ELR (cell line): ENCODE data around the gene CYP4V2.
"Not testable (repeated sequence)": the region's sequence is repeated elsewhere in the genome, so short reads cannot be mapped to it uniquely, and the experiment has no call there.

ENCODE experiments used
- DNase-seq: peaks from one replicate; pipeline ENCODE4 v3.0.0-alpha.2; 2015; ENCODE audit warnings: low read depth

Gene CYP4V2

GRCh38 chr4:186234367-186234766, 43.0 kb downstream of the CYP4V2 start:
- DNase-seq: no peak

GRCh38 chr4:186236126-186236525, 44.8 kb downstream of the CYP4V2 start:
- DNase-seq: no peak

DNA sequence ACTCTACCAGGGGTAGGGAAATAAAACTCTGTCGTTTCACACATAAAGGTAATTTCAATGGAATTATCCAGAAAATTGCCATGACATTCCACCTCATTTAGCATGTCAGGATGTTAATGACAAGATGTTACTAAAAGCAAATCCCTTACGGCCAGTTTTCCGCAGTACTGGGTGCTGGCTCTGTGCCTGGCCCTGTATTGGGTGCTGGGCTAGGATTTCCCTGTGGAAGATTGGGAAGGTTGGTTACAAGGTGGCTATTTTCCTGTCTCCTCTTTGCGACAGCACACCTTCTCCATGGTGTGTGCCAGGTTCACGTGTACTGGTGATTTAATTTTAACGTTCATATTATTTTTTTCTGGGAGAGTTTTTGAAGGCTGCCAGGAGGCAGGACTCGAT, 49.1 kb downstream of the CYP4V2 start:
- no peak for DNase-seq

DNA sequence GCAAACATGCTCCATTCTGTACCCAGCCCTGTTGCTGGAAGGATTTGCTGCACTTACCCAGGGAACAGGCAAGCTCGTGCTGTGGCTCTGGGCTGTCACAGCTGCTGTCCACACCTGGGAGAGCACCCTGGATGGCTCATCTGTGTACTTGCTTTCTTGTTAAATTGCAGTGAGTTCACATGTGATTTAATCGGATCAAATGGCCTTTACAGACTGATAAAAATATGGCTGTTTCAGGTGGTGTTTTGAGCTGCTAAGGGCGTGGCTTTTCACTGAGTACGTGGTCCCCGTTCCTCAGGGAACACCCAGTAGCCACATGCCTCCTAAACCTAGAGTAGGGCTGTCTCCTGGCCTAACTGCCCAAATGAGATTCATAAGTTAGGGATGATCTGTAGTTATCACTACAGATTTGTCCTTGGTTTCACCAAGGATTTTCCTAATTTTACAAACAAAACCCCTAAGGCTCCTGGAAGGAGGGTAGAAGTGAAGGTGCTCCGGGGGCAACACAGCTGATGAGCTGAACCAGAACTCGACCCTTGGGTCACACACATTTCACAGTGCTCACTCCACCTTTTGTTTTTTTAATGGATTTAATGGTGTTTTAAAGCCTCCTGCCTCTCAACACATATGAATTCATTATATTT, 49.6 kb downstream of the CYP4V2 start:
- no peak for DNase-seq

DNA sequence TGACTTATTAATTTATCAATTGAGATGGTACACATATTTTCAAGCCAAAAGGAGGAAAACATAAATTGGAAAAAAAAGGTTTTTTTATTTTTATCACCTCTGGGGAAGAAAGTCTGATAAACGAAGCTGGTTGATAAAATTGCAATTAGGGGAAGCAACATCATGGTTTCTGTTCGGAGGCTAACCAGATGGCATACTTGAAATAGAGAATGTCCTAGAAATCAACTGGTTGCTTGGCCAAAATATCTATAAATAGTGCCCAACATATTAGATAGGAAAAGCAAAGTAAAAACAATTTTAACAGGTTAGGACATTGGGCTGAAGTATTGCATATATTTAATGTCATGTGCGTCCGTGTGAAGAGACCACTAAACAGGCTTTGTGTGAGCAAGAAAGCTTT, 50.2 kb downstream of the CYP4V2 start:
- no peak for DNase-seq

DNA sequence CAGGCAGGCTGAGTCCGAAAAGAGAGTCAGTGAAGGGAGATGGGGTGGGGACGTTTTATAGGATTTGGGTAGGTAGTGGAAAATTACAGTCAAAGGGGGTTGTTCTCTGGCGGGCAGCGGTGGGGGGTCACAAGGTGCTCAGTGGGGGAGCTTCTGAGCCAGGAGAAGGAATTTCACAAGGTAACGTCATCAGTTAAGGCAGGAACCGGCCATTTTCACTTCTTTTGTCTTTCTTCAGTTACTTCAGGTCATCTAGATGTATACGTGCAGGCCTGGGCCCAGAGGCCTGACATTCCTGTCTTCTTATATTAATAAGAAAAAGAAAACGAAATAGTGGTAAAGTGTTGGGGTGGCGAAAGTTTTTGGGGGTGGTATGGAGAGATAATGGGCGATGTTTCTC, 50.7 kb downstream of the CYP4V2 start:
- DNase-seq: not testable (repeated sequence)

GRCh38 chr4:186243331-186243730, 52.0 kb downstream of the CYP4V2 start:
- DNase-seq: no peak

DNA sequence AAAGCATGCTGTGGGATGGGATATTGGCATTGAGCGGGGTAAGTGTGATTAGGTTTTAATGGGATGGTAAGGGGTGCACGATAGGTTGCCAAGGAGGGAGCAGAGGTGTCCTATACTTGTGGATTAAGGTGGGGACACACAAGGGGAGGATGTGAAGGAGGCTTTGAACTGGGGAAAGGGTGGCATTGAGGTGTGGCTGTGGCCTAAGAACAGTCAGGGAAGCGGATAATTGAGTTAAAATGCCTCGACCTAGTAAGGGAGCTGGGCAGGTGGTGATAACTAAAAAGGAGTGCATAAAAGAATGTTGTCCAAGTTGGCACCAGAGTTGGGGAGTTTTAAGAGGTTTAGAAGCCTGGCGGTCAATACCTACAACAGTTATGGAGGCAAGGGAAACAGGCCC, 53.5 kb downstream of the CYP4V2 start:
- no peak for DNase-seq

DNA sequence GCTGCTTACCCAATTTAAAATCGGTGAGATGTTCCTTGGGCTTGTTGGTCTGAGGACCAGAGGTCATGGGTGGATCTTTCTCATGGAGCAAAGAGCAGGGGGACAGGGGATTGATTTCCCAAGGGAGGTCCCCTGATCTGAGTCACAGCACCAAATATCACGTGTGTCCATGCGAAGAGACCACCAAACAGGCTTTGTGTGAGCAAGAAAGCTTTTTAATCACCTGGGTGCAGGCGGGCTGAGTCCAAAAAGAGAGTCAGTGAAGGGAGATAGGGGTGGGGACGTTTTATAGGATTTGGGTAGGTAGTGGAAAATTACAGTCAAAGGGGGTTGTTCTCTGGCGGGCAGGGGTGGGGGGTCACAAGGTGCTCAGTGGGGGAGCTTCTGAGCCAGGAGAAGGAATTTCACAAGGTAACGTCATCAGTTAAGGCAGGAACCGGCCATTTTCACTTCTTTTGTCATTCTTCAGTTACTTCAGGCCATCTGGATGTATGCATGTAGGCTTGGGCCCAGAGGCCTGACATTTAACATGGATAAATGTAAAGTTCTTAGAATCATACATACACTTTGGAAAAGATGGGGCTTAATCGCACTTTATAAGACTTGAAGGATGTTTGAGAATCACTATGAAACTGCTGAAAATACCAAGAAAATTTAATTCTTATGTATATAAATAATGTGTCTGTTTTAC, 55.8 kb downstream of the CYP4V2 start:
- DNase-seq: not testable (repeated sequence)

GRCh38 chr4:186248643-186249042, 57.3 kb downstream of the CYP4V2 start:
- no peak for DNase-seq

GRCh38 chr4:186249785-186250754, 58.7 kb downstream of the CYP4V2 start:
- DNase-seq: peak; percentile 51

- DNase-seq: no peak
Observed at GRCh38 chr4:186250760-186251159, 59.4 kb downstream of the CYP4V2 start.

GRCh38 chr4:186255122-186255521, 63.8 kb downstream of the CYP4V2 start:
- no peak for DNase-seq

- DNase-seq: no peak
Observed at GRCh38 chr4:186258216-186258811, 66.9 kb downstream of the CYP4V2 start.

- DNase-seq: no peak
Observed at GRCh38 chr4:186260117-186260503, 68.7 kb downstream of the CYP4V2 start.
